ENCODE measurements around the gene PRKCE.

DNA sequence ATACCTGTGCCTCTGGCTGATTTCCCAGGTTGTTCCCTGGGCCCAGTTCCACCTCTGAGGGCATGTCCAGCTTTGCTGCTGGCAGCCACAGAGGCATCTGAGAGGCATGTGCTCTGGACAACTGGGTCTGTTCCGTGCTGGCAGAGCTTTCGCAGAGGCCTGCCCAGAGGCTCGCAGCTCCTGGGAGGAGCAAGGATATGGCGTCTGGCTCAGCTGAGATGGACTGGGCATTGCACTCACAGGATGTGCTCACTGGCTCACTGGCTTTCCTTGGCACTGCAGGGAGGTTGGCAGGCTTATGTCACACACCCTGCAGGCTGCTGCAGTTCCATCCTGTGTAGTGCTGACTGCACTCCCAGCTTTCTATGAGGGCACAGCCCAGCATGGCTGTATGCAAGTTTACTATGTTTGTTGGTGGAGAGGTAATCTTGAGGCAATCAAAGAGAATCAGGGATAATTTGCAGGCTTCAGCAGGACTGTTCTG, 172.3 kb downstream of the PRKCE start:
- TF ChIP-seq CTCF (IDR thresholded peaks at IDR 0.05): no peak
- TF ChIP-seq POLR2A (IDR thresholded peaks at IDR 0.05): no peak
